NB4 (cell line): ENCODE data around the gene WDR86.

Experiments
- DNase-seq: peaks from one replicate; pipeline ENCODE4 v3.0.0; 2010; ENCODE audit warnings: low read depth
- H3K4me3 ChIP-seq: one replicate; pipeline ENCODE4 v1.5.1; 2011; ENCODE audit warnings: mild to moderate bottlenecking, low read depth, low read length, moderate library complexity
- MAX ChIP-seq: IDR thresholded peaks from 2 replicates; pipeline ENCODE4 v1.6.1; 2011; ENCODE audit warnings: low read depth, low read length
- MYC ChIP-seq: IDR thresholded peaks from 2 replicates; pipeline ENCODE4 v1.6.1; 2011; ENCODE audit warnings: low read depth, low read length
- POLR2A ChIP-seq: IDR thresholded peaks from 2 replicates; pipeline ENCODE4 v1.6.1; 2011; ENCODE audit warnings: mild to moderate bottlenecking; ENCODE audit not compliant: insufficient read length; ENCODE audit errors: extremely low read depth
- TF ChIP-seq, protein P1 (sequence below): IDR thresholded peaks from one replicate; pipeline ENCODE4 v1.5.1; 2012; ENCODE audit warnings: low read depth, low read length

WDR86 gene

DNA sequence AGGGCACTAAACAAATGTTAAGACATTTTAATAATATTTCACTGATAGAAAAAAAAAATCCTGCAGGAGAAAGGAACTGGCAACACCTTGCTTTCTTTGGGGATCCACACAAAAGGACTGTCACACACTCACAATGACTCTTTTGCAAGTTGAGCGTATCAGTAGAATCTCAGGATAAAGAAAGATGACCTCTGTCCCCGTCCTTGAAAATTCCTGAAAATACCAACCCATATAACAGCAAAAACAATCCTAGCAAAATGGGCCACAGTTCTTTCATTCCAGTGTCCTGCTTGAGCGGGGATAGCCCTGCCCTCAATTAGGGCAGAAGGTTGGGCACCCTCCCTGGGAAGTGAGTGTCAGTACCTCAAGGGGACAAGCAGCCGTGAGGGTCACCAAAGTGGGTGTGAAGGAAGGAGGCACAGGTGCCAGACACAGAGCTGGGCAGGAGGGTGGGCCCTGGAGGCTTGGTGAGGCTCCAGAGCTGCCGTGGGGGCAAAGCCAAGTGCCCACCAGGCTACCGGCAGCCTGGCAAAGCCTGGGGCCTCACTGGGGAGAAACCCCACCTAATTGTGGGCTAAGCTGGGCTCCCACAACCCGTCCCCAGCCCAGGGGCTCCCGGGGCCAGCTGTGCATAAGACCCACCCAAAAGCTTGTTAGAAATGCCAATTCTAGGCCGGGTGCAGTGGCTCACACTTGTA, 2.8 kb downstream of the WDR86 start:
- TF ChIP-seq MYC (no peak), POLR2A (no peak), MAX (no peak)
- TF ChIP-seq, protein P1, sequence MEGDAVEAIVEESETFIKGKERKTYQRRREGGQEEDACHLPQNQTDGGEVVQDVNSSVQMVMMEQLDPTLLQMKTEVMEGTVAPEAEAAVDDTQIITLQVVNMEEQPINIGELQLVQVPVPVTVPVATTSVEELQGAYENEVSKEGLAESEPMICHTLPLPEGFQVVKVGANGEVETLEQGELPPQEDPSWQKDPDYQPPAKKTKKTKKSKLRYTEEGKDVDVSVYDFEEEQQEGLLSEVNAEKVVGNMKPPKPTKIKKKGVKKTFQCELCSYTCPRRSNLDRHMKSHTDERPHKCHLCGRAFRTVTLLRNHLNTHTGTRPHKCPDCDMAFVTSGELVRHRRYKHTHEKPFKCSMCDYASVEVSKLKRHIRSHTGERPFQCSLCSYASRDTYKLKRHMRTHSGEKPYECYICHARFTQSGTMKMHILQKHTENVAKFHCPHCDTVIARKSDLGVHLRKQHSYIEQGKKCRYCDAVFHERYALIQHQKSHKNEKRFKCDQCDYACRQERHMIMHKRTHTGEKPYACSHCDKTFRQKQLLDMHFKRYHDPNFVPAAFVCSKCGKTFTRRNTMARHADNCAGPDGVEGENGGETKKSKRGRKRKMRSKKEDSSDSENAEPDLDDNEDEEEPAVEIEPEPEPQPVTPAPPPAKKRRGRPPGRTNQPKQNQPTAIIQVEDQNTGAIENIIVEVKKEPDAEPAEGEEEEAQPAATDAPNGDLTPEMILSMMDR: no peak
- no peak for DNase-seq
- no peak overlapping the region for H3K4me3 ChIP-seq

DNA sequence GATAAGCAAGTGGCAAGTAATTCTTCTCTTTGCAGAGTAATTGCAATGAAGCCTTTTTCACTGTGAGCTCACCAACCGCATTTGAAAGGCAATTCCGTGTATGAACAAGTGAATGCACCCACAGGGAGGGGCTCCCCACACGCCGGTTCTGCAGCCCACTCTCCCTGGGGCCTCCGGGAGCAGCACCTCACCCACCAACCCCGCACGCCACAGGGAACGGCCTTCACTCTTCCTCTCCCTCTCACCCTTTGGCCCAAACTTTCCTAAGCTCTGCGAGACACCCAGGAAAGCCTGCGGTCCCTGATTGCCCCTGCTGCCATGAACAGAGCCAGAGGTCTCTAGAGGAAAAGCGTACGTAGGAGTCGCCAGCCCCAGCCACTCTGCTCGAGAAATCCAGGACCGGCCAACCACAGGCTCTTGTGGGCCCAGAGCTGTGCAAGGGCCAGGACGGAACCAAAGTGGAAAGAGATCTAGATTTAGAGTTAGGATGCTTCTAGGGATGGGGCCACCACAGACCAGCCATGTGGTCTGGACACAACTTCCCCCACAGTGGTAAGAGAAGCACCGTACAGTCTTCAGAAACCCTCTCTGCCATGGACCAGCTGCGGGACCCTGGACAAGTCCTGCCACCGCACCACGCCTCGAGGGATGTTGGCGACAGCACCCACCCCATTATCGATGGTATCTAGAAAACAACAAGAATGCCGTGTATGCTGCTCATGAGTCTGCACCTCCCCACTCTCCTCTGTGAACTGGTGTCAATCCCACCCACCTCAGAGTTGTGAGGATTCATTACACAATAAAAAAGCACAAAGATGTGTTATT, 3.6 kb downstream of the WDR86 start:
- TF ChIP-seq POLR2A (no peak), MAX (no peak), MYC (no peak)
- TF ChIP-seq, protein P1: no peak
- no peak overlapping the region for H3K4me3 ChIP-seq
- no peak for DNase-seq

DNA sequence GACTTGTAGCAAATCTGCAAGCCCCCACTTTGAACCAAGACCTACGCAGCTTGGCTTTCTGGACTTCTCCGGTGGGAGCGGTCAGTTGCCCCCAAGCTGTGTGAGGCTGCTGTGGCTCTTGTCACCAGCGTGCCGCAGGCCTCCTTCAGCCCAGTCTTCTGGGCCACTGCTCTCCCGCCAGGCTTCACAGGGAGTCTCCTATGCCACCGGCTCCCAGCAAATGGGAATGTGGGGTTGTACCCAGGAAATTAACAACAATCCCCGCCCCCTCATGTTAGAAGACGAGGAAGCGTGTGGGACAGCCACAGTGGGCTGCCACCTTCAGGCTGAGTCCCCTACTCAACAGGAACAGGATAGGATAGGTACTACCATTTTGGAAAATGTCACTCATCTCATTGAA, 4.2 kb downstream of the WDR86 start:
- no peak for DNase-seq
- TF ChIP-seq POLR2A (no peak), MYC (no peak)
- H3K4me3 ChIP-seq: no peak overlapping the region

GRCh38 chr7:151405056-151405455, 4.8 kb downstream of the WDR86 start:
- no peak overlapping the region for H3K4me3 ChIP-seq
- DNase-seq: no peak
- TF ChIP-seq MYC (no peak), POLR2A (no peak), MAX (no peak)
- TF ChIP-seq, protein P1: no peak

- DNase-seq: no peak
- H3K4me3 ChIP-seq: no peak overlapping the region
- TF ChIP-seq MYC (no peak), MAX (no peak), POLR2A (no peak)
- TF ChIP-seq, protein P1: no peak
These were observed 5.4 kb downstream of the WDR86 start for GRCh38 chr7:151404216-151405011.

GRCh38 chr7:151403764-151404163, 6.1 kb downstream of the WDR86 start:
- no peak overlapping the region for H3K4me3 ChIP-seq
- TF ChIP-seq MAX (no peak), MYC (no peak), POLR2A (no peak)
- TF ChIP-seq, protein P1: no peak
- DNase-seq: no peak
